ENCODE data around the gene ATE1.

- no peak for TF ChIP-seq CTCF (IDR thresholded peaks at IDR 0.05; ENCODE audit: borderline replicate concordance, extremely low read depth, low read length, poor library complexity, severe bottlenecking)
- TF ChIP-seq EZH2 (IDR thresholded peaks at IDR 0.05; ENCODE audit: borderline replicate concordance, low read depth, low read length, severe bottlenecking): no peak
Measured at GRCh38 chr10:121698336-121698735, 229.5 kb downstream of the ATE1 start.
